AML-193 (cell line): ENCODE data around the gene CLIP1.
"Not testable (repeated sequence)": the region's sequence is repeated elsewhere in the genome, so short reads cannot be mapped to it uniquely, and the experiment has no call there.

ENCODE experiments used
- DNase-seq, 2 experiments: peaks; one replicate each; lab custom pipeline; 2025; lab: John Stamatoyannopoulos, UW

Gene CLIP1

DNA sequence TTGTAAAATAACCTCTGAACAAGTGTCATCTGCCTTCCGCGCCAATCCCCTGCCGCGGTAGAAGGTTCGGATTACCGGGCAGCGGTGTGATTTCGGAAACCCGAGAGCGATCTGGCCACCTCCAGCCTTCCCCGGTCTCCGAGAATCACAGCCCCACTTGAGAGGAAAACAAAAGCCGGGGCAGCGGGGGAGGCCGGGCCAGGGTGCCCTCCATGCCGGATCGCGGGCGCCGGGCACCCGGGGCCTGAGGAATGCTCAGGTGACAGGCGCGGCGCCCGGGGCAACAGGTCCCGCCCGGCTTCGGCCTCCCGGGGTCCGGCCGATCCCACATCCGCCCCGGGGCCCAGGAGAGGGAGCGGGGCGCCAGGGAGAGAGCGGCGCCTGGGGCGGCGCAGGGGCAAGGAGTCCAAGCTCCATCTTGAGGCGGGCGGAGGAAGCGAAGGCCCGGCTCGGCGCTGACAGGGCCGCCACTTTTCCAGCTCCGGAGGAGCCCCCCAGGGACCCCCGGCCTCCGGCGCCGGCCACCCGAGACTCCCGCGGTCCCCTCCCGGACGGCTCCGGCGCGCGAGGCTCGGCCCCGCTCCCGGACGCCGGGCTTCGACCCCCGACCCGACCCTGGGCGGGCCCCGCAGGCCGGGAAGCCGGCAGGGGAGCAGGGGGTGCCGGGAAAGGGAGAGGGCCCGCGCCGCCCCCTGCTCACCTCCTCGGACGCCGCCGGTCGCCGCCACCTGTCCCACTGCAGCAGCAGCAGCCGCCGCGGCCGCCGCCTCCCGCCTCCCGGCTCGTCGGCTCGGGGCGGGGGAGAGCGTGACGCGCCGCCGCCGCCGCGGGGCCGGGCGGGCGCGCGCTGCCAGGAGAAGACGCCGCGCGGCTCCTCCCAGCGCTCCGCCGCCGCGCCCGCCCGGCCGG is at the start of gene CLIP1:
CLIP1 (minus strand) TSS at position 849 of the 909 bp plus-strand sequence. CDS start 42,217 bp downstream, outside the sequence.
- peak; percentile 15 to 38 for DNase-seq

DNA sequence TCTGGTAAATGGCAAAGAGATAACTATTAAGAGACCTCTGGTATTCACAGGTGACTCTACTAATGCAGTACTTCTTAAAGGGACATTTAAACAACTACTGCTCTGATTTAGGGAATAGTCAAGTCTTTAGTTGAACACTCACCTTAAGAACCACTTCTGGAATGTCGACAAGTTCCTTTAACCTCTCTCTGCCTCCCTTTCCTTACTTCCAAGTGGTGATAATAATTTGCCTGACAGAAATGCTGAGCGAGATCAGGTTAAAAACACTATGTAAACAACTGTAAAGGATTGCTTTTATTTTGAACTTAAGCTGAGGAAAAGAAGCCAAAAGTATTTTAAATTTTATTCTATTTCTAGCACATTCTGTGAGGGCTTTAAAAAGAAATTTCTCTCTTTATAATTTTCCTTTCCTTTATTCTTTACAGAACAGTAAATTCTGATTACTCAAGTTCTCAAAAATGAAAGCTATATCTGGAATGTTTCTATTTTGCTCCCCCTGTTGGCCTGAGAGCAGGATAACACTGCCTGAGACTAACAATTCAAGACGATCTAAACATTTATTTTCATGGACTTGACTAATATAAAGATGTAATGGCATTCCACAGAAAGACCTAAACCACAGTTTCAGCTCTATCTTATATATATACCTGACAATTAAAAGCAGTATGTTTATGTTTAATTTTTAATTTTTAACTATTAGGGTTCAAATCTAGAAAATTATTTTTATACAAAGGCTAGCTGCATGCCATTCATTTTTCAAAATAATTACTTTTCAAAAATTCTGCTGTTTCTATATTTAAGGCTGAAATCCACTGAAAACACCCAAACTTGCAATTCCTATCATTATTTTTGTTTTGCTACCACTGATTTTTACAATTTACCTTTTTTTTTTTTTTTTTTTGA is 49.1 kb upstream of the CLIP1 start:
- peak; percentile 57 to 71 for DNase-seq

DNA sequence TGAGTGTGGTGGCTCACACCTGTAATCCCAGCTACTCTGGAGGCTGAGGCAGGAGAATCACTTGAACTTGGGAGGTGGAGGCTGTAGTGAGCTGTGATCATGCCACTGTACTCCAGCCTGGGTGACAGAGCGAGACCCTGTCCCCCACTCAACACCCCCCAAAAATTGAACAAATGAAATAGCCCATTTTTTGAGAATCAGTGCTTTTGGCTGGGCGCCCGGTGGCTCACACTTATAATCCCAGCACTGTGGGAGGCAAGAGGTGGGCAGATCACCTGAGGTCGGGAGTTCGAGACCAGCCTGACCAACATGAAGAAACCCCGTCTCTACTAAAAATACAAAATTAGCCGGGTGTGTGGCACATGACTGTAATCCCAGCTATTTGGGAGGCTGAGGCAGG is 48.1 kb upstream of the CLIP1 start:
- not testable (repeated sequence) for DNase-seq

DNA sequence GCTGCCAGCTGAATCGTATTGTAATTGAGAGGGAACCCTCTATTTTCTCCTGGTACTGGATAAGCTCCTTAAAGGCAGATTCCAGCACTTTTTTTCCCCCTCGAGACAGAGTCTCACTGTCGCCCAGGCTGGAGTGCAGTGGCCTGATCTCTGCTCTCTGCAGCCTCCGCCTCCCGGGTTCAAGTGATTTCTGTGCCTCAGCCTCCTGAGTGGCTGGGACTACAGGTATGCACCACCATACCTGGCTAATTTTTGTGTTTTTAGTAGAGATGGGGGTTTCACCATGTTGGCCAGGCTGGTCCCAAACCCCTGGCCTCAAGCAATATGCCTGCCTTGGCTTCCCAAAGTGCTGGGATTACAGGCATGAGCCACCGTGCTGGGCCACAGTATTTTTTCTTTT is 47.4 kb upstream of the CLIP1 start:
- DNase-seq = not testable (repeated sequence)

DNA sequence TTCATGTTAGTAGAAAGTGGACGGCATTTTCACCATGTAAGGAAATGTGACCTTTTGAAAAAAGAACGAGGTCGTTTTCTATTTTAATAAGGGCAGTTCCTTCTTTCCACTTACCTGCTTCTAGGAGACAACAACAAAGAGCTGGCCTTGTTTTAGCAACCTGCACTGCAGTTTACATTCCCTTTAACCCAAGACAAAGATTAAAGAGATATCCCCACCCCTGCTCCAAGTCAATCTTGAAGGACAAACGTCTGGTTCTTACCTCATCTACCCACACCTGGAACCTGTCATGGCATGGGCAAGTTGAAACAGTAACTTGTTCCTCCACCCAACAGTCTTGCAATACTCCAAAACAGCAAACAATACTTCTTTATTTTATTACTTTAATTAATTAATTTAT is 45.5 kb upstream of the CLIP1 start:
- DNase-seq = no peak

DNA sequence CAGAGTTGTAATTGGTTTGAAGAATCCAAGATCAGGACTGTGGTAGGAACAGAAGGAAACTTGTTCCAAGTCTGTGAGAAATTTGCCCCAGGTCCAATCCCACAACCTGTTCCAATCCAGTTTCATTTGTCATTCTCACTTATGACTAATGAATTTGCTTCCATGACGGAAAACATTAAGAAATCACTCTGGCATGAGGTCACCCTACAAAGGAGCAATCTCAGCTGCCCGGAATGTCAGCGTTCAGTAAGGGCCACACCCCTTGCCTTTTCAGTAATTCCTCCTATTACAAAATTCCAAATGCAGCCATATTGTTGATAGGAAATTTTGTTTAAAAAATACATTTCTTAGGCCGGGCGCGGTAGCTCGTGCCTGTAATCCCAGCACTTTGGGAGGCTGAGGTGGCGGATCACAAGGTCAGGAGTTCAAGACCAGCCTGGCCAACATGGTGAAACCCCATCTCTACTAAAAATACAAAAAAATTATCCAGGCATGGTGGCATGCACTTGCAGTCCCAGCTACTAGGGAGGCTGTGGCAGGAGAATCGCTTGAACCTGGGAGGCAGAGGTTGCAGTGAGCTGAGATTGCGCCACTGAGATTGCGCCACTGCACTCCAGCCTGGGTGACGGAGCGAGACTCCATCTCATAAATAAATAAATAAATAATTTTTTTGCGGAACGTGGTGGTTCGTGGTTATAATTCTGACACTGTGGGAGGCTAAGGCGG is 42.0 kb upstream of the CLIP1 start:
- not testable (repeated sequence) for DNase-seq

DNA sequence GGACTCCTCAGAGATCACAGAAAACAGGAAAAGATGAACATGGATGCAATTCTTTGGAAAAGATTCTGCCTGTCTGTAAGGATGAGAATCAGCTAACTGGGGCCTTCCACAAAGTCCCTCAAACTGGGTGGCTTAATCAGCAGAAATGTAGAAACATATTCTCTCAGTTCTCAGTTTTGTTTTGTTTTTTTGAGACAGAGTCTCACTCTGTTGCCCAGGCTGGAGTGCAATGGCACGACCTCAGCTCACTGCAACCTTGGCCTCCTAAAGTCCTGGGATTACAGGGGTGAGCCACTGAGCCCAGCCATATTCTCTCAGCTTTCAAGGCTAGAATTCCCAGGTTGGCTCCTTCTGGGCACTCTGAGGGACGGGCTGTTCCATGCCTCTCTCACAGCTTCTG is 38.2 kb upstream of the CLIP1 start:
- DNase-seq = no peak

DNA sequence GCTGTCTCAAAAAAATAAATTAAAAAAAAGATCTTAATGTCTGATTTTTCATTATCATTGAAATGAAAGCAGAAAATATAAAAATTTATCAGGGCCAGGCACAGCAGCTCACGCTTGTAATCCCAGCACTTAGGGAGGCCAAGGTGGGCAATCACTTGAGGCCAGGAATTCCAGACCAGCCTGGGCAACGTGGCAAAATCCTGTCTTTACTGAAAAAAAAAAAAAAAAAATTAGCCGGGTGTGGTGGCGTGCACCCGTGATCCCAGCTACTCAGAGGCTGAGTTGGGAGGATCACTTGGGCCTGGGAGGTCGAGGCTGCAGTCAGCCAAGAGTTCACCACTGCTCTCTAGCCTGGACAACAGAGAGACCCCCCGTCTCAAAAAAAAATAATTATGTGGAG is 37.6 kb upstream of the CLIP1 start:
- no peak for DNase-seq

DNA sequence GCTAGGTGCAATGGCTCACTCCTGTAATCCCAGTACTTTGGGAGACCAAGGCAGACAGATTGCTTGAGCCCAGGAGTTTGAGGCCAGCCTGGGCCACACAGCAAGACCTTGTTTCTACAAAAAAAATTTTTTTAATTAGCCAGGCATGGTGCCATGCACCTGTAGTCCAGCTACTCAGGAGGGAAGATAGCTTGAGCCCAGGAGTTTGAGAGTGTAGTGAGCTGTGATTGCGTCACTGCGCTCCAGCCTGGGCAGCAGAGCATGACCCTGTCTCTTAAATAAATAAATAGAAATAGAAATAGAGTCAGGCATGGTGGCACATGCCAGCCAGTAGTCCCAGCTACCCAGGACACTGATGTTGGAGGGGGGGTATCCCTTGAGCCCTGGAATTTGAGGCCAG is 36.7 kb upstream of the CLIP1 start:
- DNase-seq = no peak

DNA sequence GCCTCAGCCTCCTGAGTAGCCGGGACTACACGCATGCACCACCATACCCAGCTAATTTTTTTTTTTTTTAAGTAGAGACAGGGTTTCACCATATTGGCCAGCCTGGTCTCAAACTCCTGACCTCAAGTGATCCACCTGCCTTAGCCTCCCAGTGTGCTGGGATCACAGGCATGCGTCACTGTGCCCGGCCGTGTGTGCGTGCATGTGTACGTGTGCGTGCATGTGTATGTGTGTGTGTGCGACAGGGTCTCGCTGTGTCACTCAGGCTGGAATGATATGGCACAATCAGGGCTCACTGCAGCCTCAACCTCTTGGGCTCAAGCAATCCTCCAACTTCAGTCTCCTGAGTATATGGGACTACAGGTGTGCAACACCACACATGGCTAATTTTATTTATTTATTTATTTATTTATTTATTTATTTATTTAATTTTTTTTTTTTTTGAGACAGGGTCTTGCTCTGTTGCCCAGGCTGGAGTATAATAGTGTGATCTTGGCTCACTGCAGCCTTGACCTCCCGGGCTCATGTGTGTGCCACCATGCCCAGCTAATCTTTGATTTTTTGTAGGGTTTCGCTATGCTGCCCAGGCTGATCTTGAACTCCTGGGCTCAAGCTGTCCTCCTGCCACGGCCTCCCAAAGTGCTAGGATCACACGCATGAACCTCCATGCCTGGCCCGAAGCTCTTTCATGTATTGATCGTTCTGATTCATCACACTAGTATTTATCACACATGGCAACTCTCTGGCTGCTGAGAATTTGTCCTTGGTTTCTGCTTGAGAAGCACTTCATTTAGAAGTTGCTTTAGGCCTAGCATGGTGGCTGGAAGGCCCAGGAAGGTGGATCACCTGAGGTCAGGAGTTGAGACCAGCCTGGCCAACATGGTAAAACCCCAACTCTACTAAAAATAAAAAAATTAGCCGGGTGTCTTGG is 35.9 kb upstream of the CLIP1 start:
- DNase-seq = no peak

DNA sequence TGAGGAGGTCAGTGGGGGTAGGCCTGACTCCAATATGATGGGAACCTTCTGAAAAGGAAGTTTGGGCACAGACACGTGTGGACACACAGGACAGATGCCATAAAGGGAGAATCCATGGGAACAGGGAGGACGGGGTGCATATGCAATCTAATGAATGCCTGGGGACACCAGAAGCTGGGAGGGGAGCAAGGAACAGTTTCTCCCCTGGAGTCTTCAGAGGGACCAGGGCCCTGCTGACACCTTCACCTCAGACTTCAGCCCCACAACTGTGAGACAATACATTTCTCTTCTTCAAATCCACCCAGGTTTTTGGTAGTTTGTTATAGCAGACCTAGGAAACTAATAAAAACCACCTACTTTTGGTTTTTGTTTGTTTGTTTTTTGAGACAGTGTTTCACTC is 35.2 kb upstream of the CLIP1 start:
- no peak for DNase-seq

DNA sequence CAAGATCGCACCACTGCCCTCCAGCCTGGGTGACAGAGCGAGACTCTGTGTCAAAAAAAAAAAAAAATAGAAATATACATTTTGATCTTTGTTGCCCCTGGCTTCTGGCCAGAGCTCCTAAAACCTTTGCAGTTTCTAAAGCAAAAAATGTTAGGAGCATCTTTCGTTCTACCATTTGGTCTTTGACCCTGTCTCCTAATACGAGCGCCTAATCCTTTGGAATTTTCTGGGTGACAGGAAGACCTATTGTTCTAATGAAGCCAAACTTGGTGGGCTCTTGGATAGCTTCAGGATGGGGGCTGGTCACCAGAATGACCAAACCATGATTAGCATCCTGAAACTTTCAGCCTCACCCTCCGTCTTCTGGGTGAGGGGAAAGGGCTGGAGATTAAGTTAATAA is 32.3 kb upstream of the CLIP1 start:
- no peak for DNase-seq

DNA sequence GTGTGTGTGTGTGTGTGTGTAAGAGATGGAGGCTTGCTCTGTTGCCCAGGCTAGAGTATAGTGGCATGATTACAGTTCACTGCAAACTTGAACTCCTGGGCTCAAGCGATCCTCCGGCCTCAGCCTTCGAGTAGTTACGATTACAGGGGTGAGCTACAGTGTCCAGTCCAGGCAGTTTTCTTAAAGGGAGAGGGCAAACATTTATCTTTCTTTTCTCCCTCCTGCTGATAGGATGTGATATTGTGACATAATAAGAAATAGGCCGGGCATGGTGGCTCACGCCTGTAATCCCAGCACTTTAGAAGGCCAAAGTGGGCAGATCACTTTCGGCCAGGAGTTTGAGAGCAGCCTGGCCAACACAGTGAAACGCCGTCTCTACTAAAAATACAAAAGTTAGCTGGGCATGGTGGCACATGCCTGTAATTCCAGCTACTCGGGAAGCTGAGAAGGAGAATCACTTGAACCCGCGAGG is 31.8 kb upstream of the CLIP1 start:
- DNase-seq = no peak

DNA sequence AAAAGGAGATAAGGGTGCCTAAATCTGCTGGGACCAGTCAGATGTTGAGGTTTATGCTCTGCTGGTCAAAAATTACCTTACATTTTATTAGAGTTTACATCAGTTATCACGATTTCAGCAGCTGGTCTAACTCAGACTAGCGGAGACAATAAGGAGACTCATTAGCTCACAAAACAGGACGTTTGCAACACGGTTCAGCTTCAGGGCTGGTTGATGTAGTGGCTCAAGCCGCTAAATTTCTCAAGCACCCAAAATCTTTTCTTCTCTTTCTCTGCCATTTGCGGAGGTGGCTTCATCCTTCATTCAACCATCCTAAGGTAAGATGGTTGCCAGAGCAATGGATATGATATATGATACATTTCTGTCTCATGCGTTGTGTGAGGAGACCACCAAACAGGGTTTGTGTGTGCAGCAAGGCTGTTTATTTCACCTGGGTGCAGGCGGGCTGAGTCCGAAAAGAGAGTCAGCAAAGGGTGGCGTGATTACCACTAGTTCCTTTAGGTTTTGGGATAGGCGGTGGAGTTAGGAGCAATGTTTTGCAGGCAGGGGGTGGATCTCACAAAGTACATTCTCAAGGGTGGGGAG is 30.3 kb upstream of the CLIP1 start:
- no peak for DNase-seq

DNA sequence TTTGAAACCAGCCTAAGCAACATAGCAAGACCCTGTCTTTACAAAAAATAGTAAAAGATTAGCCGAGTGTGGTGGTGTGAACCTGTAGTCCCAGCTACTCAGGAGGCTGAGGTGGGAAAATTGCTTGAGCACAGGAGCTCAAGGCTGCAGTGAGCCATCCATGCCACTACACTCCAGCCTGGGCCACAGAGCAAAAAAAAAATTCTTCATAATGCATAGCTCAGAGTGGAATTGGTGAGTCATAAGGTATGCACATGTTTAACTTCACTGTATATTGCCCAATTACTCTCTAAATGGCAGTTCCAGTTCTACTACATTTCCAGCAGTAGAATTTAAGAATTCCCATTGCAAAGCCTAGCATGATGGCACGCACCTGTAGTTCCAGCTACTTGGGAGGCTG is 26.8 kb upstream of the CLIP1 start:
- peak; percentile 61 to 66 for DNase-seq

DNA sequence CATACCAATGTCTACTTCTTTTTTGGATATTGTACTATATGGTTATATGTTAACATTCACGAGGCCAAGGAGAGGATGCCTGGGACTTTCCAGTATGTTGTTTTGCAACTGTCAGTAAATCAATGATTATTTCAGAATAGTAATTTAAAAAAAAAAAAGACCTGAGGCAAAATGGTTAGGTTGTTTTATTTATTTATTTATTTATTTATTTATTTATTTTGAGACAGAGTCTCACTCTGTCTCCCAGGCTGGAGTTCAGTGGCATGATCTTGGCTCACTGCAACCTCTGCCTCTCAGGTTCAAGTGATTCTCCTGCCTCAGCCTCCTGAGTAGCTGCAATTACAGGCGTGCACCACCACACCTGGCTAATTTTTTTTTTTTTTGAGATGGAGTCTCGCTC is 25.4 kb upstream of the CLIP1 start:
- not testable (repeated sequence) for DNase-seq

DNA sequence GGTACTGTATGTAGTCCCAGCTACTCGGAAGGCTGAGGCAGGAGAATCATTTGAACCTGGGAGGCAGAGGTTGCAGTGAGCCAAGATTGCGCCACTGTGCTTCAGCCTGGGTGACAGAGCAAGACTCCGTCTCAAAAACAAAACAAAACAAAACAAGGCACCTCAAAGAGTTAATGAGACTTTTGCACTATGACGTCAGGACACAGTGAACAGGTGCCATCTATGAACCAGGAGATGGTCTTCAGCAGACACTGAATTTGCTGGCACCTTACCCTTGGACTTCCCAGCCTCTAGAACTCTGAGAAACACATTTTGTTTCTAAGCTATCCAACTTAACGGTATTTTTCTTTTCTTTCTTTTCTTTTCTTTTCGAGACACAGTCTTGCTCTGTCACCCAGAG is 23.9 kb upstream of the CLIP1 start:
- DNase-seq = not testable (repeated sequence)

DNA sequence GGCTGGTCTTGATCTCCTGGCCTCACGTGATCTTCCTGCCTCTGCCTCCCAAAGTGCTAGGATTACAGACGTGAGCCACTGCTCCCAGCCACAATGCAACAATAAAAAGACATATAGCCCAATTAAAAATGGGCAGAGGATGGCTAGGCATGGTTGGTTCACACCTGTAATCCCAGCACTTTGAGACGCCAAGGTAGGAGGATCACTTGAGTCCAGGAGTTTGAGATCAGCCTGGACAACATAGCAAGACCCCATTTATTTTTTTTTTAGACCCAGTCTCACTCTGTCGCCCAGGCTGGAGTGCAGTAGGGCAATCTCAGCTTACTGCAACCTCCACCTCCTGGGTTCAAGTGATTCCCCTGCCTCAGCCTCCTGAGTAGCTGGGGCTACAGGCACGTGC is 21.6 kb upstream of the CLIP1 start:
- not testable (repeated sequence) for DNase-seq

DNA sequence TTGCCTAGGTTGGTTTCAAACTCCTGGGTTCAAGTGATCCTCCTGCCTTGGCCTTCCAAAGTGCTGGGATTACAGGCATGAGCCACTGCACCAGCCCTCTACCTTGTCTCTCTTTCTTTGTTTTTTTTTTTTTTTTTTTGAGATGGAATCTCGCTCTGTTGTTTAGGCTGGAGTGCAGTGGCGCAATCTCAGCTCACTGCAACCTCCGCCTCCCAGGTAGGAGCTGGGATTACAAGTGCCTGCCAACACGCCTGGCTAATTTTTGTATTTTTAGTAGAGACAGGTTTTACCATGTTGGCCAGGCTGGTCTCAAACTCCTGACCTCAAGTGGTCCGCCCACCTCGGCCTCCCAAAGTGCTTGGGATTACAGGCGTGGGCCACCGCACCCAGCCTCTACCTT is 16.4 kb upstream of the CLIP1 start:
- DNase-seq = not testable (repeated sequence)

DNA sequence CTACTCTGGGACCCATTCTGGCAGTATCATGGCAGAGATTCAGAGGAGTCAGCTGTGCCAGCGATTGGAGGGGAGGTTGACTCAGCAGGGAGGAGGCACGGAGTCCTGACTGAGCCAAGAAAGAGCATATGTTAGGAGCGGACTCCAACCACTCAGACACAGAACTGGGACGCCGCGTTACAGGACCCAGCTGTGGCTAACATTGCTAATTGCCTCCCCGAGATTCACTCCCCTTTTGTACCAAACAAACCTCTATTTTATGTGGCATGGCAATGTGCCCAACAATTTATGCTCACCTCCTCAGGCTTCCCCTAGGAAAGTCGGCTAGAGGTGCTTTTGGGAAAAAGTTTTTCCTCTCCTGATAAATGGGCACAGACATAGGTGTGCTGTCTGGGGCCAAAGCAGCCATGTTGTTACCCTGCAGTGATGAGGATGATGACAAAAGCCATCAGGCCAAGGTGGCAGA is 15.2 kb upstream of the CLIP1 start:
- no peak for DNase-seq
